Measurements from ENCODE around the gene SNTN.

GRCh38 chr3:63687278-63688225 is 35.1 kb downstream of the SNTN start:
- TF ChIP-seq, protein P1, sequence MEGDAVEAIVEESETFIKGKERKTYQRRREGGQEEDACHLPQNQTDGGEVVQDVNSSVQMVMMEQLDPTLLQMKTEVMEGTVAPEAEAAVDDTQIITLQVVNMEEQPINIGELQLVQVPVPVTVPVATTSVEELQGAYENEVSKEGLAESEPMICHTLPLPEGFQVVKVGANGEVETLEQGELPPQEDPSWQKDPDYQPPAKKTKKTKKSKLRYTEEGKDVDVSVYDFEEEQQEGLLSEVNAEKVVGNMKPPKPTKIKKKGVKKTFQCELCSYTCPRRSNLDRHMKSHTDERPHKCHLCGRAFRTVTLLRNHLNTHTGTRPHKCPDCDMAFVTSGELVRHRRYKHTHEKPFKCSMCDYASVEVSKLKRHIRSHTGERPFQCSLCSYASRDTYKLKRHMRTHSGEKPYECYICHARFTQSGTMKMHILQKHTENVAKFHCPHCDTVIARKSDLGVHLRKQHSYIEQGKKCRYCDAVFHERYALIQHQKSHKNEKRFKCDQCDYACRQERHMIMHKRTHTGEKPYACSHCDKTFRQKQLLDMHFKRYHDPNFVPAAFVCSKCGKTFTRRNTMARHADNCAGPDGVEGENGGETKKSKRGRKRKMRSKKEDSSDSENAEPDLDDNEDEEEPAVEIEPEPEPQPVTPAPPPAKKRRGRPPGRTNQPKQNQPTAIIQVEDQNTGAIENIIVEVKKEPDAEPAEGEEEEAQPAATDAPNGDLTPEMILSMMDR (IDR thresholded peaks at IDR 0.05) = no peak
- TF ChIP-seq POLR2AphosphoS5 (IDR thresholded peaks at IDR 0.05) (no peak), POLR2A (IDR thresholded peaks at IDR 0.05; ENCODE audit: low read depth) (no peak), EP300 (IDR thresholded peaks at IDR 0.05) (no peak)

Measured in esophagus muscularis mucosa (tissue), 4 donors.